Omental fat pad (tissue), 4 donors: ENCODE data around the gene DNAJB14. TPM values are rescaled to one million over a fixed set of nuclear protein-coding genes. Genes with fewer than 3 reads are reported as not detected.
"Not testable (repeated sequence)": the region's sequence is repeated elsewhere in the genome, so short reads cannot be mapped to it uniquely, and the experiment has no call there.

Experiments
- ATAC-seq: fragments of 150-250 bp; one replicate; pipeline ENCODE4 v1.9.1; 2016; ENCODE audit warnings: mild to moderate bottlenecking, moderate library complexity; ENCODE audit not compliant: low FRiP score
- DNase-seq: peaks from one replicate; pipeline ENCODE4 v3.0.0-alpha.2; 2019; ENCODE audit warnings: low spot score
- CTCF ChIP-seq, 3 donors: fragments of 450-650 bp; IDR thresholded peaks; one replicate each; pipeline ENCODE4 v1.5.1; 2016 to 2017; ENCODE audit warnings: antibody characterized with exemption in 3 of 3, mild to moderate bottlenecking in 3 of 3, moderate library complexity in 2 of 3
- total RNA-seq, 4 donors: library from RNA; depleted of rRNA; stranded (reverse); fragments of >200 nt; gene quantifications; one replicate each; pipeline ENCODE4 v1.1.0, GENCODE V29; 2016

Gene DNAJB14
- total RNA-seq, 4 donors from 2014 or later, result 27.7 to 45.2 (median 32.6) TPM

- no peak for DNase-seq
- ATAC-seq, result no peak
- no peak for TF ChIP-seq CTCF (IDR thresholded peaks at IDR 0.05)
Measured at GRCh38 chr4:99971453-99972111, 25.2 kb upstream of the DNAJB14 start.

DNA sequence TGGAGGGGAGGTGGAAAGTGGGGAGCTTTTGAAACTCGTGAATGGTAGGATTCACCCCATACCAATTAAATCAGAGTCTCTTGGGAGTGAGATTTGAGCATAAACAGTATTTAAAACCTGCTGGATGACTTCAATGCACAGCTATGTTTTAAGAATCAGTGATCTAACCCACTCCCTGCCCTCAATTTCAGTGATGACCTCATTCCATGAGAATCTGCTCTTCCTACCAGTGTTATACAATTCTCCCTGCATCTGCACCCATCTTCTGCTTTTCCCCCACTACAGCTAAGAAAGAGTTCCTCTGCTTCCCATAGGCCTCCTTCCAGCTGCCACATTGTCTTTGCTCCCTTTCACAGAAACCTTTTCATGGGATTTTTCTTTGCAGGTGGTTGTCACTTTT, 21.9 kb upstream of the DNAJB14 start:
- no peak for DNase-seq
- ATAC-seq, result no peak
- TF ChIP-seq CTCF (IDR thresholded peaks at IDR 0.05), result no peak

GRCh38 chr4:99966692-99967091, 20.3 kb upstream of the DNAJB14 start:
- no peak for TF ChIP-seq CTCF (IDR thresholded peaks at IDR 0.05)
- DNase-seq, result no peak
- ATAC-seq, result no peak

- DNase-seq, result no peak
- TF ChIP-seq CTCF (IDR thresholded peaks at IDR 0.05), result no peak
- no peak for ATAC-seq
Measured at GRCh38 chr4:99965674-99966350, 19.4 kb upstream of the DNAJB14 start.

- DNase-seq (no peak), ATAC-seq (no peak)
- TF ChIP-seq CTCF (IDR thresholded peaks at IDR 0.05), result no peak
Measured at GRCh38 chr4:99965173-99965572, 18.8 kb upstream of the DNAJB14 start.

- DNase-seq (no peak), ATAC-seq (no peak)
- no peak for TF ChIP-seq CTCF (IDR thresholded peaks at IDR 0.05)
Measured at GRCh38 chr4:99961711-99962110, 15.3 kb upstream of the DNAJB14 start.

DNA sequence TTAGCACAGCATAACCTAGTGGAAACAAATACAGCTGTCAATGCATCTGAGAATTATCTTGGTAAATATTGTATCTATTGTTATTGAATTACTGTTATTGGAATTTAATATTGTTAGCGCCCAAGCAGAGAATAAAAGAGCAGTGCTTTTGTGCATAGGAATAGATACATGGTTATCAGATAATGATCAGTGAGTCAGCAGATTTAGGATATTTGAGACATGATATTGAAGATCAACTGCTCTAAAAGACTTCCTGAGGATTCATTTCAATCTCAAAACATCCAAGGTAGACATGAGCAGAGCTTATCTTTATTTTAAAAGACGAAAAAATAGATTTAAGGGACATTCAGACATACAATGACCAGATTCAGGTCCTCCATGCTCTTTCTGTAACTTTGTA, 14.2 kb upstream of the DNAJB14 start:
- DNase-seq (no peak), ATAC-seq (no peak)
- TF ChIP-seq CTCF (IDR thresholded peaks at IDR 0.05), result no peak

GRCh38 chr4:99958207-99958606, 11.8 kb upstream of the DNAJB14 start:
- not testable (repeated sequence) for ATAC-seq, DNase-seq
